ENCODE results near the gene DNAH14.

DNA sequence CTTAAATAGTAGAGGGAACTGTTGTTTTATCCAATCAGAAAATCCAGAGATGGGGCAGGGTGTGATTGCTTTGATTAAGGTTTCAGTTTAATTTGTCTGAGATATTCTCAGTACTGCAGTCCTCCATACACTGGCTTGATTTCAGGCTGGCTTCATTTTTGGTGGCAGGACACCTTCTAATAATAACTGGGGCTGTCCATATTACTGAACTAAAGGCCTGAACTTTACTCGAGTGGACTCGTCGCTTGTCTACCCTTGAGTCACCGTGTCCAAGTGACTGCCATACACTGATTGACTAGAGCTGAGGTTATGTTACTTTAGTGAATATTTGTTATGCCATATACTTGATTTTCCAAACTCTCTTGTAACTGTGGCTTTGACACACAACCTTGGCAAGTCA is 228.8 kb downstream of the DNAH14 start:
- TF ChIP-seq ZNF121 (tag by site-specific recombination; IDR thresholded peaks at IDR 0.05) (no peak), ZBTB1 (tag by site-specific recombination; IDR thresholded peaks at IDR 0.05) (no peak), CTCF (tag by site-specific recombination; IDR thresholded peaks at IDR 0.05) (no peak), HOXA7 (CRISPR knock-in tag; IDR thresholded peaks at IDR 0.05; ENCODE audit: borderline replicate concordance) (no peak), ZBTB7A (tag by site-specific recombination; IDR thresholded peaks at IDR 0.05; ENCODE audit: low read depth) (no peak), ZEB2 (tag by site-specific recombination; IDR thresholded peaks at IDR 0.05) (no peak)
- TF ChIP-seq, protein P1, sequence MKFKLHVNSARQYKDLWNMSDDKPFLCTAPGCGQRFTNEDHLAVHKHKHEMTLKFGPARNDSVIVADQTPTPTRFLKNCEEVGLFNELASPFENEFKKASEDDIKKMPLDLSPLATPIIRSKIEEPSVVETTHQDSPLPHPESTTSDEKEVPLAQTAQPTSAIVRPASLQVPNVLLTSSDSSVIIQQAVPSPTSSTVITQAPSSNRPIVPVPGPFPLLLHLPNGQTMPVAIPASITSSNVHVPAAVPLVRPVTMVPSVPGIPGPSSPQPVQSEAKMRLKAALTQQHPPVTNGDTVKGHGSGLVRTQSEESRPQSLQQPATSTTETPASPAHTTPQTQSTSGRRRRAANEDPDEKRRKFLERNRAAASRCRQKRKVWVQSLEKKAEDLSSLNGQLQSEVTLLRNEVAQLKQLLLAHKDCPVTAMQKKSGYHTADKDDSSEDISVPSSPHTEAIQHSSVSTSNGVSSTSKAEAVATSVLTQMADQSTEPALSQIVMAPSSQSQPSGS (tag by site-specific recombination; IDR thresholded peaks at IDR 0.05; ENCODE audit: low read depth), result no peak
